ENCODE results near the gene CT45A9.
"Not testable (repeated sequence)": the region's sequence is repeated elsewhere in the genome, so short reads cannot be mapped to it uniquely, and the experiment has no call there.

- TF ChIP-seq, protein P1, sequence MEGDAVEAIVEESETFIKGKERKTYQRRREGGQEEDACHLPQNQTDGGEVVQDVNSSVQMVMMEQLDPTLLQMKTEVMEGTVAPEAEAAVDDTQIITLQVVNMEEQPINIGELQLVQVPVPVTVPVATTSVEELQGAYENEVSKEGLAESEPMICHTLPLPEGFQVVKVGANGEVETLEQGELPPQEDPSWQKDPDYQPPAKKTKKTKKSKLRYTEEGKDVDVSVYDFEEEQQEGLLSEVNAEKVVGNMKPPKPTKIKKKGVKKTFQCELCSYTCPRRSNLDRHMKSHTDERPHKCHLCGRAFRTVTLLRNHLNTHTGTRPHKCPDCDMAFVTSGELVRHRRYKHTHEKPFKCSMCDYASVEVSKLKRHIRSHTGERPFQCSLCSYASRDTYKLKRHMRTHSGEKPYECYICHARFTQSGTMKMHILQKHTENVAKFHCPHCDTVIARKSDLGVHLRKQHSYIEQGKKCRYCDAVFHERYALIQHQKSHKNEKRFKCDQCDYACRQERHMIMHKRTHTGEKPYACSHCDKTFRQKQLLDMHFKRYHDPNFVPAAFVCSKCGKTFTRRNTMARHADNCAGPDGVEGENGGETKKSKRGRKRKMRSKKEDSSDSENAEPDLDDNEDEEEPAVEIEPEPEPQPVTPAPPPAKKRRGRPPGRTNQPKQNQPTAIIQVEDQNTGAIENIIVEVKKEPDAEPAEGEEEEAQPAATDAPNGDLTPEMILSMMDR (IDR thresholded peaks at IDR 0.05; ENCODE audit: insufficient read depth, low read depth, low read length) = not testable (repeated sequence)
- TF ChIP-seq EZH2 (IDR thresholded peaks at IDR 0.05; ENCODE audit: insufficient read depth, low read length) = not testable (repeated sequence)
Measured at GRCh38 chrX:135888230-135888629, 16.6 kb upstream of the CT45A9 start.

Measured in astrocyte (in vitro differentiated cells and primary cell).